Esophagus squamous epithelium (tissue), 5 donors: ENCODE results near the gene IL16. TPM values are rescaled to one million over a fixed set of nuclear protein-coding genes. Genes with fewer than 3 reads are reported as not detected.

Experiments
- DNase-seq: peaks from one replicate; lab custom pipeline; 2025; lab: John Stamatoyannopoulos, UW
- H3K27ac ChIP-seq, 4 donors: fragments of 200-600 bp; sonication (generic); one replicate each; pipeline ENCODE4 v1.5.1; 2016 to 2019; ENCODE audit warnings: mild to moderate bottlenecking in 1 of 4
- H3K27me3 ChIP-seq, 4 donors: fragments of 200-600 bp; sonication (generic); 1 replicate in 3 of 4; 2 replicates in 1 of 4; pipeline versions ENCODE4 v1.5.1 to v1.6.0; 2017 to 2021; ENCODE audit warnings: antibody characterized with exemption in 1 of 4
- H3K36me3 ChIP-seq, 3 donors: fragments of 200-600 bp; sonication (generic); one replicate each; pipeline ENCODE4 v1.5.1; 2016 to 2019
- H3K4me1 ChIP-seq, 3 donors: fragments of 200-600 bp; sonication (generic); one replicate each; pipeline ENCODE4 v1.5.1; 2017 to 2019
- H3K4me3 ChIP-seq, 4 donors: fragments of 200-600 bp; sonication (generic); 1 replicate in 3 of 4; 2 replicates in 1 of 4; pipeline ENCODE4 v1.5.1; 2016 to 2019; ENCODE audit warnings: mild to moderate bottlenecking in 2 of 4, moderate library complexity in 1 of 4
- H3K9me3 ChIP-seq, 3 donors: fragments of 200-600 bp; sonication (generic); one replicate each; pipeline ENCODE4 v1.5.1; 2016 to 2019
- POLR2A ChIP-seq, 4 donors: fragments of 450-650 bp; IDR thresholded peaks; one replicate each; pipeline ENCODE4 v1.6.1; 2017; ENCODE audit warnings: antibody characterized with exemption in 4 of 4, mild to moderate bottlenecking in 4 of 4, moderate library complexity in 3 of 4
- WGBS, 2 donors: methylation state at CpG; one replicate each; pipeline ENCODE4 v1.1.5; 2018; 5-methylcytosine and 5-hydroxymethylcytosine counted together
- intact Hi-C: fragments of 100-400 bp; cut with DNase I; formaldehyde crosslinking; loops from one replicate; pipeline ENCODE4 v1.15.0; 2022
- total RNA-seq, 4 donors: library from RNA; depleted of rRNA; stranded (reverse); fragments of >200 nt; gene quantifications; one replicate each; pipeline ENCODE4 v1.1.0, GENCODE V29; 2016
- TF ChIP-seq, protein P1 (sequence below), 6 experiments: fragments of 450-650 bp in 4 of 6; fragments of 200-600 bp in 2 of 6; sonication (generic) in 2 of 6; IDR thresholded peaks; one replicate each; pipeline ENCODE4 v1.5.1; 2016 to 2019; ENCODE audit warnings: antibody characterized with exemption in 6 of 6, mild to moderate bottlenecking in 4 of 6, moderate library complexity in 4 of 6
- donor health status: DM: yes; HTN: yes; CAD: no.

IL16 gene
- total RNA-seq, 4 donors from 2014 or later, result 2.3 to 20.0 (median 4.6) TPM

DNA sequence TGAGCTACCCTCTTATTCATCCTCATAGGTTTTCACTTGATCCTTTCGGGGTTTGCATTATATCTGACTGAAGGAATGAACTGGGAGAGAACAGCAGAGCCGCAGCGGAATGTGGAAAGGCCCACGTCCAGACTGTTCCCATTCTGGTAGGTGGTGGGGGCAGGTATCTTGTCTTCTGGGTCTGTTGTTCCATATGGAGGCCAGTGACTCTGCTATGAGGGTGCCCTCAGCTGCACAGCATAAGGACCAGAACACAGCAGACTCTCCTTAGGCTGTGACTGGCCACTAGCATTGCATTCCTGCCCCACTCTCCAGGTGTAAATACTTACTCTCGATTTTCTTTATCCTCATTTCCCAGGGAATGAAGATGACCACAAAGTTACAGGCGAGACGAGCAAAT, 165.2 kb downstream of the IL16 start:
- DNase-seq, result no peak
- 81 to 92% methylated on average over 5 to 7 of the region's 7 CpGs for WGBS, 2 donors
- intact Hi-C loops, result no loop called here
- Histone ChIP-seq H3K36me3 (no peaks in the 10 kb centered on the region), H3K4me3 (no peak overlapping the region), H3K9me3 (no peaks in the 10 kb centered on the region), H3K27ac (no peak overlapping the region), H3K4me1 (no peaks in the 10 kb centered on the region), H3K27me3 (no peaks in the 10 kb centered on the region)
- TF ChIP-seq POLR2A (IDR thresholded peaks at IDR 0.05), result no peak
- TF ChIP-seq, protein P1, sequence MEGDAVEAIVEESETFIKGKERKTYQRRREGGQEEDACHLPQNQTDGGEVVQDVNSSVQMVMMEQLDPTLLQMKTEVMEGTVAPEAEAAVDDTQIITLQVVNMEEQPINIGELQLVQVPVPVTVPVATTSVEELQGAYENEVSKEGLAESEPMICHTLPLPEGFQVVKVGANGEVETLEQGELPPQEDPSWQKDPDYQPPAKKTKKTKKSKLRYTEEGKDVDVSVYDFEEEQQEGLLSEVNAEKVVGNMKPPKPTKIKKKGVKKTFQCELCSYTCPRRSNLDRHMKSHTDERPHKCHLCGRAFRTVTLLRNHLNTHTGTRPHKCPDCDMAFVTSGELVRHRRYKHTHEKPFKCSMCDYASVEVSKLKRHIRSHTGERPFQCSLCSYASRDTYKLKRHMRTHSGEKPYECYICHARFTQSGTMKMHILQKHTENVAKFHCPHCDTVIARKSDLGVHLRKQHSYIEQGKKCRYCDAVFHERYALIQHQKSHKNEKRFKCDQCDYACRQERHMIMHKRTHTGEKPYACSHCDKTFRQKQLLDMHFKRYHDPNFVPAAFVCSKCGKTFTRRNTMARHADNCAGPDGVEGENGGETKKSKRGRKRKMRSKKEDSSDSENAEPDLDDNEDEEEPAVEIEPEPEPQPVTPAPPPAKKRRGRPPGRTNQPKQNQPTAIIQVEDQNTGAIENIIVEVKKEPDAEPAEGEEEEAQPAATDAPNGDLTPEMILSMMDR (IDR thresholded peaks at IDR 0.05), result no peak

DNA sequence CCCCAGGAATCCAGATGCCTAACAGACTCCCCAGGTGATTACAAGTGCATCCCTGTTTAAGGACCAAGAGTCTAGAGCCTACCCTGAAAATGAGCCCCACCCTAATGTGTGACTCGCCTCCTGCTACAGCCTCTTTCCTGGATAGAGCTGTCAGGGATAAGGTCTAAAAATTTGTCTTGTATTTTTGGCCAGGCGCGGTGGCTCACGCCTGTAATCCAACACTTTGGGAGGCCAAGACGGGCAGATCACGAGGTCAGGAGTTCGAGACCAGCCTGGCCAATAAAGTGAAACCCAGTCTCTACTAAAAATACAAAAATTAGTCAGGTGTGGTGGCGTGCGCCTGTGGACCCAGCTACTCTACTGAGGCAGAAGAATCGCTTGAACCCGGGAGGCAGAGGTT, 166.1 kb downstream of the IL16 start:
- intact Hi-C loops, result no loop called here
- no peaks in the 10 kb centered on the region for H3K36me3 ChIP-seq
- H3K27me3 ChIP-seq, result no peaks in the 10 kb centered on the region
- no peak overlapping the region for H3K4me3 ChIP-seq
- no peaks in the 10 kb centered on the region for H3K9me3 ChIP-seq
- 80 to 84% methylated on average over 9 to 11 of the region's 11 CpGs for WGBS, 2 donors
- H3K4me1 ChIP-seq, result no peaks in the 10 kb centered on the region
- DNase-seq, result no peak
- H3K27ac ChIP-seq, result no peak overlapping the region
- TF ChIP-seq POLR2A (IDR thresholded peaks at IDR 0.05), result no peak
- TF ChIP-seq, protein P1 (IDR thresholded peaks at IDR 0.05), result no peak

DNA sequence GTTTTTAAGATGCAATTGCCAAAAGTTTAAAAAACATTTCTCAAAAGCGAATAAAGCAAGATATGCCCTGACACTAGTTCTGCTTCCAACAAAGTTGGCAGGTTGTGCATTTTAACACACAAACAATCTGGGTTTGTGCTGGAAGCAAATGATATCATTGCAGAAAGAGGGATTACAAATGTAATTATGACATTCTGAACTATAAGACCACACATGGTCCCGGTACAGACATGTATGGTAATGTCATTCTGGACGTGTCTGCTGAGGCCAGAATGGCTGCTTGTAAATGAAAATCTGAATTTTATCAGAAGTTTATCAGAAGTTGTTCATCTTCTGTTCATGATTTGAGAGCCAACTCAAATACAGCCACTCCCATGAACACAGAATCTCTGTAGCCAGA, 166.6 kb downstream of the IL16 start:
- 71 to 77% methylated on average over 3 of the region's 3 CpGs for WGBS, 2 donors
- no peak overlapping the region for H3K27ac ChIP-seq
- intact Hi-C loops, result no loop called here
- DNase-seq, result no peak
- no peaks in the 10 kb centered on the region for H3K36me3 ChIP-seq
- no peak for TF ChIP-seq POLR2A (IDR thresholded peaks at IDR 0.05)
- TF ChIP-seq, protein P1 (IDR thresholded peaks at IDR 0.05), result no peak
- H3K4me1 ChIP-seq, result no peaks in the 10 kb centered on the region
- no peaks in the 10 kb centered on the region for H3K27me3 ChIP-seq
- no peak overlapping the region for H3K4me3 ChIP-seq
- no peaks in the 10 kb centered on the region for H3K9me3 ChIP-seq

Other genes with a start within 250 kb of the IL16 start
- gene MESD, start 207.1 kb upstream of the IL16 start, total RNA-seq, result 10 to 100 TPM; 13.8 to 25.4 (median 19.1) TPM
- gene TLNRD1, start 196.0 kb upstream of the IL16 start, total RNA-seq, result 10 to 100 TPM; 17.2 to 57.8 (median 22.6) TPM
- under 1 TPM in 2 of 4 donors, not detected in 2; 0.38 to 0.88 TPM for gene CFAP161, start 62.6 kb upstream of the IL16 start, total RNA-seq
- 10 to 100 TPM; 14.9 to 21.2 (median 17.5) TPM for gene STARD5, start 127.3 kb downstream of the IL16 start, total RNA-seq
- not detected for gene TMC3, start 177.3 kb downstream of the IL16 start, total RNA-seq